ENCODE results near the gene TDRD15. TPM values are rescaled to one million over a fixed set of nuclear protein-coding genes. Genes with fewer than 3 reads are reported as not detected.
"Not testable (repeated sequence)": the region's sequence is repeated elsewhere in the genome, so short reads cannot be mapped to it uniquely, and the experiment has no call there.

Gene TDRD15
- total RNA-seq, 4 donors from 2014 or later = 0.34 TPM; not detected in 3

GRCh38 chr2:21146638-21147037 lies 22.9 kb downstream of the TDRD15 start:
- H3K4me1 ChIP-seq = no peaks in the 10 kb centered on the region
- no peak for DNase-seq

GRCh38 chr2:21148718-21149117 lies 24.9 kb downstream of the TDRD15 start:
- no peaks in the 10 kb centered on the region for H3K9me3 ChIP-seq
- no peaks in the 10 kb centered on the region for H3K27me3 ChIP-seq
- no peak for DNase-seq
- intact Hi-C loops (cut with DNase I) = no loop called here
- H3K4me1 ChIP-seq = no peaks in the 10 kb centered on the region
- H3K4me3 ChIP-seq = no peak overlapping the region
- H3K36me3 ChIP-seq = no peaks in the 10 kb centered on the region
- TF ChIP-seq, protein P1, sequence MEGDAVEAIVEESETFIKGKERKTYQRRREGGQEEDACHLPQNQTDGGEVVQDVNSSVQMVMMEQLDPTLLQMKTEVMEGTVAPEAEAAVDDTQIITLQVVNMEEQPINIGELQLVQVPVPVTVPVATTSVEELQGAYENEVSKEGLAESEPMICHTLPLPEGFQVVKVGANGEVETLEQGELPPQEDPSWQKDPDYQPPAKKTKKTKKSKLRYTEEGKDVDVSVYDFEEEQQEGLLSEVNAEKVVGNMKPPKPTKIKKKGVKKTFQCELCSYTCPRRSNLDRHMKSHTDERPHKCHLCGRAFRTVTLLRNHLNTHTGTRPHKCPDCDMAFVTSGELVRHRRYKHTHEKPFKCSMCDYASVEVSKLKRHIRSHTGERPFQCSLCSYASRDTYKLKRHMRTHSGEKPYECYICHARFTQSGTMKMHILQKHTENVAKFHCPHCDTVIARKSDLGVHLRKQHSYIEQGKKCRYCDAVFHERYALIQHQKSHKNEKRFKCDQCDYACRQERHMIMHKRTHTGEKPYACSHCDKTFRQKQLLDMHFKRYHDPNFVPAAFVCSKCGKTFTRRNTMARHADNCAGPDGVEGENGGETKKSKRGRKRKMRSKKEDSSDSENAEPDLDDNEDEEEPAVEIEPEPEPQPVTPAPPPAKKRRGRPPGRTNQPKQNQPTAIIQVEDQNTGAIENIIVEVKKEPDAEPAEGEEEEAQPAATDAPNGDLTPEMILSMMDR (IDR thresholded peaks at IDR 0.05) = no peak
- TF ChIP-seq POLR2A (IDR thresholded peaks at IDR 0.05) = no peak
- no peak overlapping the region for H3K27ac ChIP-seq

More at GRCh38 chr2:21146638-21147037, 22.9 kb downstream of the TDRD15 start:
- Histone ChIP-seq H3K27me3 (no peaks in the 10 kb centered on the region), H3K36me3 (no peaks in the 10 kb centered on the region), H3K9me3 (no peaks in the 10 kb centered on the region), H3K27ac (no peak overlapping the region), H3K4me3 (no peak overlapping the region)
- TF ChIP-seq, protein P1 (IDR thresholded peaks at IDR 0.05) = no peak
- no peak for TF ChIP-seq POLR2A (IDR thresholded peaks at IDR 0.05)
- intact Hi-C loops (cut with DNase I) = no loop called here
- WGBS, 2 donors = 76 to 82% methylated on average over 2 of the region's 2 CpGs

DNA sequence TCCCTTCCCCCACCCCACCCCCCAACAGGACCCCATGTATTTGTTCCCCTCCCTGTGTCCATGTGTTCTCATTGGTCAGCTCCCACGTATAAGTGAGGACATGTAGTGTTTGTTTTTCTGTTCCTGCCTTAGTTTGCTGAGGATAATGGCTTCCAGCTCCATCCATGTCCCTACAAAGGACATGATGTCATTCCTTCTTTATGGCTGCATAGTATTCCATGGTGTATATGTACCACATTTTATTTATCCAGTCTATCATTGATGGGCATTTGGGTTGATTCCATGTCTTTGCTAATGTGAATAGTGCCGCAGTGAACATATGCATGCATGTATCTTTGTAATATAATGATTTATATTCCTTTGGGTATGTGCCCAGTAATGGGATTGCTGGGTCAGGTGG lies 27.5 kb downstream of the TDRD15 start:
- H3K4me3 ChIP-seq; H3K4me1 ChIP-seq; intact Hi-C loops (cut with DNase I); H3K9me3 ChIP-seq; DNase-seq; H3K36me3 ChIP-seq; H3K27me3 ChIP-seq; H3K27ac ChIP-seq: not testable (repeated sequence)
- WGBS, 2 donors = 33 to 36% methylated on average over 2 of the region's 2 CpGs

DNA sequence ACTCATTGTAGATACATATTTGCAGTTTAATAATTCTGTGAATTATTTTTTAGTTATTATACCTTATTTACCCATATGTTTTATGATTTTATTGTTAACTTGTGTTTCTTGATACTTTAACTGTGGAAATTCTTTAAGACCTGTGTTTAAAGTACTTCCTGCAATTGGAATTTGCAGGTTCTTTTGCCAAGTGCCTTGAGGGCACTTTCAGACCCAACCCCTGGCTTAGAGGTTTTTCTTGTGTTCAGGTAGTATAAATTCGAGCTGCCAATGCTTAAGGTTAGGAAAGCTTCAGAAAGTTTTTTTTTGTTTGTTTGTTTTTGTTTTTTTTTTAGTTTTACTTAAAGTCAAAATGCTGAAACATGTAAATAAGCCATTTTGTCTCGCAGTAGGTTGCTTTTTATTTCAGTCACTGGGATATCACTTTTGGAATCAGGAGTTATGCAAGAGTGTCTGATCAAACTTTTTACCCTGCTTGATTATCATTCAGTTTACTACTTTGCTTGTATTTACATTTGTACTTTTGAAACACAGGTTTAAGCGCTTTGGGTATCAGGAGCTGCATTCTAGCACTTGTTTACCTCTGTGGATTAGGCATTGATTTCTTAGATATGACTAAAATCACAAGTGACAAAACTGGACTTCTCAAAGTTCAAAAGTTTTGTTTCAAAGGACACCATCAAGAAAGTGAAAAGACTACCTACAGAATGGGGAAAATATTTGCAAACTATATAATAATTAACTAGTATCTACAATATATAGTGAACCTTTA lies 31.8 kb downstream of the TDRD15 start:
- intact Hi-C loops (cut with DNase I) = no loop called here
- WGBS, 2 donors = 4 to 12% methylated on average over 3 of the region's 3 CpGs

GRCh38 chr2:21161122-21161521 lies 37.4 kb downstream of the TDRD15 start:
- DNase-seq = no peak
- intact Hi-C loops (cut with DNase I) = no loop called here
- no peaks in the 10 kb centered on the region for H3K4me1 ChIP-seq

More for the DNA sequence above, 31.8 kb downstream of the TDRD15 start:
- H3K9me3 ChIP-seq = no peaks in the 10 kb centered on the region
- no peak for TF ChIP-seq POLR2A (IDR thresholded peaks at IDR 0.05)
- TF ChIP-seq, protein P1 (IDR thresholded peaks at IDR 0.05) = no peak
- no peaks in the 10 kb centered on the region for H3K4me1 ChIP-seq
- no peaks in the 10 kb centered on the region for H3K27me3 ChIP-seq
- H3K4me3 ChIP-seq = no peak overlapping the region
- H3K36me3 ChIP-seq = no peaks in the 10 kb centered on the region
- H3K27ac ChIP-seq = no peak overlapping the region
- no peak for DNase-seq

More at GRCh38 chr2:21161122-21161521, 37.4 kb downstream of the TDRD15 start:
- Histone ChIP-seq H3K27ac (no peak overlapping the region), H3K27me3 (no peaks in the 10 kb centered on the region), H3K4me3 (no peak overlapping the region), H3K36me3 (no peaks in the 10 kb centered on the region), H3K9me3 (no peaks in the 10 kb centered on the region)
- WGBS, 2 donors = 68 to 96% methylated on average over 4 to 5 of the region's 6 CpGs
- TF ChIP-seq, protein P1 (IDR thresholded peaks at IDR 0.05) = no peak
- no peak for TF ChIP-seq POLR2A (IDR thresholded peaks at IDR 0.05)

Data from esophagus squamous epithelium (tissue), 5 donors.